Mucosa of descending colon (tissue), 3 donors: ENCODE measurements around the gene SERF1B. TPM values are rescaled to one million over a fixed set of nuclear protein-coding genes. Genes with fewer than 3 reads are reported as not detected.
"Not testable (repeated sequence)": the region's sequence is repeated elsewhere in the genome, so short reads cannot be mapped to it uniquely, and the experiment has no call there.

Source experiments
- ATAC-seq: fragments of 200-7000 bp; cut with Tn5 transposase; one replicate; pipeline ENCODE4 v1.9.1; 2020; ENCODE audit warnings: mild to moderate bottlenecking, moderate library complexity
- DNase-seq, 3 donors: peaks; one replicate each; pipeline ENCODE4 v3.0.0-alpha.2; 2020
- H3K36me3 ChIP-seq: fragments of 200-600 bp; one replicate; pipeline ENCODE4 v1.8.0; 2021; ENCODE audit warnings: low read depth, mild to moderate bottlenecking
- H3K4me1 ChIP-seq: fragments of 200-600 bp; one replicate; pipeline ENCODE4 v1.8.0; 2021; ENCODE audit warnings: low read depth, mild to moderate bottlenecking
- H3K4me3 ChIP-seq: fragments of 200-600 bp; one replicate; pipeline ENCODE4 v1.8.0; 2021; ENCODE audit warnings: mild to moderate bottlenecking
- H3K9me3 ChIP-seq: fragments of 200-600 bp; one replicate; pipeline ENCODE4 v1.8.0; 2021; ENCODE audit warnings: mild to moderate bottlenecking
- intact Hi-C, 2 donors: fragments of 100-400 bp; cut with DNase I in 1 of 2; cut with micrococcal nuclease in 1 of 2; formaldehyde crosslinking; loops; one replicate each; pipeline versions ENCODE4 v1.11.0 to v1.11.1; 2022; cut with DNase I, micrococcal nuclease
- long read RNA-seq, 2 donors: library from polyadenylated mRNA; unstranded; transcript quantifications; one replicate each; pipeline ENCODE4 v2.0.0, GENCODE V29; 2019 to 2021
- total RNA-seq, 3 donors: library from RNA; stranded (reverse); fragmentation: NEBNext Ultra II Directional in 2 of 3; extraction: Animal tissue kit (Norgen Biotek cat#: 25700) in 2 of 3; gene quantifications; one replicate each; pipeline versions ENCODE4 v1.2.1 to v1.2.4, GENCODE V29; 2021 to 2023
- donor health status: DM: no; HTN: no; CAD: no; lungs with moderate emphysema.
- donor health status: DM: no; HTN: no; CAD: no.
- donor health status: DM: no; HTN: yes; CAD: no.

The SERF1B gene
- total RNA-seq = 10 to 100 TPM; 28.3 to 37.4 (median 30.2) TPM
- long read RNA-seq, donor 1, transcript SERF1B-202 (3 exons, 703 nt) = major isoform, 9 of 15 reads
- long read RNA-seq, donor 1, partial matches to known transcripts = 2 of 15 reads
- long read RNA-seq, donor 1, other reads (novel, unspliced or antisense) = 1 of 15 reads
- long read RNA-seq, donor 2, transcript SERF1B-202 (3 exons, 703 nt) = major isoform, 10 of 12 reads
- long read RNA-seq, donor 2, partial matches to known transcripts = 0 of 12 reads
- long read RNA-seq, donor 2, other reads (novel, unspliced or antisense) = 2 of 12 reads

- H3K4me1 ChIP-seq, H3K9me3 ChIP-seq, H3K4me3 ChIP-seq, DNase-seq, intact Hi-C loops, H3K36me3 ChIP-seq: not testable (repeated sequence)
- peak; percentile 96 for ATAC-seq
Observed at GRCh38 chr5:70025106-70025844, at the start of gene SERF1B. Gene SERF1B (plus strand): TSS chr5:70025251. CDS start chr5:70025452, 201 bp downstream.

GRCh38 chr5:69991713-69992112 is 33.3 kb upstream of the SERF1B start:
- H3K9me3 ChIP-seq, DNase-seq, H3K36me3 ChIP-seq, intact Hi-C loops, ATAC-seq, H3K4me1 ChIP-seq, H3K4me3 ChIP-seq: not testable (repeated sequence)

- H3K4me1 ChIP-seq, H3K4me3 ChIP-seq, H3K36me3 ChIP-seq, H3K9me3 ChIP-seq, DNase-seq, ATAC-seq, intact Hi-C loops: not testable (repeated sequence)
Observed at GRCh38 chr5:69995535-69995934, 29.5 kb upstream of the SERF1B start.

- intact Hi-C loops, H3K4me1 ChIP-seq, H3K36me3 ChIP-seq, H3K4me3 ChIP-seq, DNase-seq, H3K9me3 ChIP-seq: not testable (repeated sequence)
- peak; percentile 74 for ATAC-seq
Observed at GRCh38 chr5:70020660-70021059, 4.4 kb upstream of the SERF1B start.

- H3K4me3 ChIP-seq, H3K4me1 ChIP-seq, H3K36me3 ChIP-seq, H3K9me3 ChIP-seq, intact Hi-C loops, DNase-seq: not testable (repeated sequence)
- ATAC-seq = peak; percentile 53
Observed at GRCh38 chr5:70025845-70026145, 744 bp downstream of the SERF1B start.

GRCh38 chr5:70031204-70031603 is 6.2 kb downstream of the SERF1B start:
- intact Hi-C loops, H3K4me1 ChIP-seq, H3K36me3 ChIP-seq, H3K9me3 ChIP-seq, H3K4me3 ChIP-seq, DNase-seq: not testable (repeated sequence)
- peak; percentile 75 for ATAC-seq

GRCh38 chr5:70041411-70041810 is 16.4 kb downstream of the SERF1B start:
- DNase-seq, intact Hi-C loops, H3K4me1 ChIP-seq, H3K9me3 ChIP-seq, ATAC-seq, H3K36me3 ChIP-seq, H3K4me3 ChIP-seq: not testable (repeated sequence)

- intact Hi-C loops, H3K4me1 ChIP-seq, H3K9me3 ChIP-seq, DNase-seq, H3K4me3 ChIP-seq, H3K36me3 ChIP-seq: not testable (repeated sequence)
- peak; percentile 52 for ATAC-seq
Observed at GRCh38 chr5:70049790-70050142, 24.7 kb downstream of the SERF1B start.

- DNase-seq, H3K9me3 ChIP-seq, ATAC-seq, H3K36me3 ChIP-seq, H3K4me1 ChIP-seq, intact Hi-C loops, H3K4me3 ChIP-seq: not testable (repeated sequence)
Observed at GRCh38 chr5:70056289-70056942, 31.4 kb downstream of the SERF1B start.

- DNase-seq, intact Hi-C loops, H3K4me1 ChIP-seq, ATAC-seq, H3K9me3 ChIP-seq, H3K4me3 ChIP-seq, H3K36me3 ChIP-seq: not testable (repeated sequence)
Observed at GRCh38 chr5:70057140-70057539, 32.1 kb downstream of the SERF1B start.

- DNase-seq, H3K36me3 ChIP-seq, ATAC-seq, H3K4me3 ChIP-seq, H3K9me3 ChIP-seq, H3K4me1 ChIP-seq, intact Hi-C loops: not testable (repeated sequence)
Observed at GRCh38 chr5:70077632-70078031, 52.6 kb downstream of the SERF1B start.

- H3K36me3 ChIP-seq, ATAC-seq, intact Hi-C loops, H3K4me1 ChIP-seq, H3K9me3 ChIP-seq, DNase-seq, H3K4me3 ChIP-seq: not testable (repeated sequence)
Observed at GRCh38 chr5:70088907-70089464, 63.9 kb downstream of the SERF1B start.

GRCh38 chr5:70091776-70092175 is 66.7 kb downstream of the SERF1B start:
- H3K4me3 ChIP-seq, H3K9me3 ChIP-seq, H3K4me1 ChIP-seq, intact Hi-C loops, H3K36me3 ChIP-seq, DNase-seq, ATAC-seq: not testable (repeated sequence)
